SH-SY5Y (cell line): ENCODE data around the gene TBRG1.

ENCODE experiments used
- GATA2 ChIP-seq: IDR thresholded peaks from 2 replicates; pipeline ENCODE4 v1.6.1; 2011; ENCODE audit warnings: mild to moderate bottlenecking, low read depth, low read length
- GATA3 ChIP-seq: IDR thresholded peaks from 2 replicates; pipeline ENCODE4 v1.6.1; 2011; ENCODE audit warnings: low read depth, mild to moderate bottlenecking, low read length, moderate library complexity

DNA sequence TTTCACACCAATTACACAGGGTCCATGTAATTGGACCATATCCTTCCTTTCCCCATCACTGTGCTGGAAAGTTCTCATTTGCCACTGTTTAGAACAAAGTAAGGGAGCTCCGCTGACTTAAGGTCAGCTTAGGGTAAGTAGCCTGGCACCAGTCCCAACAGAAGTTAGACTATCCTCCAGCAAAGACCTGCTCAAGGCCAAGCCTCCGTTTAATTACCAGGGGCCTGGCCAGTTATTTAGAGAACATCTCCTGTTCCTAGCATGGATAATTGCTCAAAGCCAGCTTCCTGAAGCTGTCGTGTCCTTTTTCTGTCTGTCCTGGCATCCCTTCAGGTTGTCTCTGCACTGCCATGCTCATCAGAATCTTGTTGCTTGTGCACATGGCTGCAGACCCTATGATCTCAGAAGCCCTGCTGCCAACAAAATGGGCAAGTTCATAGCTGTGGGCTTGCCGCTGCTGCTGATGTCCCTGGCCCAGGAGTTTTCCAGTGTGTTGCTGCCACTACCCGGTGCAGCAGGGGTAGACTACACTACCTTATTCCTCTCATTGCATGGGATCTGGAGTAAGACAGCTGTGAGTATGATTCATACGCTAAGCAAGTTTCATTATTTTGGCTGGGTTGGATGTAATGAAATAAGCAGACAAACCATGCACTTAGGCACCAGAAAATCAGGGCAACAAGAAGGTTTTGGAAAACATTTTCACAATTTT lies 44.8 kb upstream of the TBRG1 start:
- TF ChIP-seq GATA2 (no peak), GATA3 (no peak)
